Mesendoderm (in vitro differentiated cells): Measurements from ENCODE around the gene MED8.
"Not testable (repeated sequence)": the region's sequence is repeated elsewhere in the genome, so short reads cannot be mapped to it uniquely, and the experiment has no call there.

ENCODE experiments used
- DNase-seq: peaks from one replicate; pipeline ENCODE4 v3.0.0; 2013
- H2AK5ac ChIP-seq: 2 replicates; pipeline ENCODE4 v1.6.1; 2013; ENCODE audit warnings: low read length, inconsistent platforms
- H2BK120ac ChIP-seq: 2 replicates; pipeline ENCODE4 v1.6.1; 2013; ENCODE audit warnings: low read depth, mild to moderate bottlenecking, low read length, moderate library complexity, mixed read lengths
- H2BK15ac ChIP-seq: replicated peaks from 2 replicates; pipeline ENCODE4 v1.6.1; 2013; ENCODE audit warnings: low read depth, mild to moderate bottlenecking, moderate library complexity
- H2BK5ac ChIP-seq: 2 replicates; pipeline ENCODE4 v1.6.1; 2013; ENCODE audit warnings: low read length, inconsistent platforms
- H3K18ac ChIP-seq: 2 replicates; pipeline ENCODE4 v1.6.1; 2013; ENCODE audit warnings: mild to moderate bottlenecking, low read length, mixed read lengths
- H3K23ac ChIP-seq: one replicate; pipeline ENCODE4 v1.6.1; 2013; ENCODE audit warnings: low read length
- H3K27ac ChIP-seq: 2 replicates; pipeline ENCODE4 v1.5.1; 2013; ENCODE audit warnings: low read depth, mild to moderate bottlenecking, inconsistent platforms, low read length, moderate library complexity
- H3K27me3 ChIP-seq: 2 replicates; pipeline ENCODE4 v1.6.1; 2013; ENCODE audit warnings: low read length, control low read depth, mild to moderate bottlenecking, inconsistent platforms; ENCODE audit not compliant: insufficient read depth, poor library complexity
- H3K36me3 ChIP-seq: 2 replicates; pipeline ENCODE4 v1.6.1; 2013; ENCODE audit warnings: low read length, inconsistent platforms; ENCODE audit not compliant: control insufficient read depth, insufficient read depth
- H3K4ac ChIP-seq: one replicate; pipeline ENCODE4 v1.6.1; 2013; ENCODE audit warnings: low read depth, mild to moderate bottlenecking, low read length, moderate library complexity
- H3K4me1 ChIP-seq: 2 replicates; pipeline ENCODE4 v1.6.1; 2013; ENCODE audit warnings: low read depth, low read length, inconsistent platforms; ENCODE audit not compliant: control insufficient read depth
- H3K4me2 ChIP-seq: 2 replicates; pipeline ENCODE4 v1.6.1; 2013; ENCODE audit warnings: low read length
- H3K4me3 ChIP-seq: 2 replicates; pipeline ENCODE4 v1.5.1; 2013; ENCODE audit warnings: mild to moderate bottlenecking, low read length
- H3K56ac ChIP-seq: one replicate; pipeline ENCODE4 v1.6.1; 2013; ENCODE audit warnings: low read length
- H3K79me1 ChIP-seq: 2 replicates; pipeline ENCODE4 v1.6.1; 2013; ENCODE audit warnings: low read length, inconsistent platforms
- H3K79me2 ChIP-seq: 2 replicates; pipeline ENCODE4 v1.6.1; 2013; ENCODE audit warnings: mild to moderate bottlenecking, low read length; ENCODE audit not compliant: control insufficient read depth, insufficient read depth
- H3K9ac ChIP-seq: 2 replicates; pipeline ENCODE4 v1.6.1; 2013; ENCODE audit warnings: low read length, inconsistent platforms
- H4K5ac ChIP-seq: one replicate; pipeline ENCODE4 v1.6.1; 2013; ENCODE audit warnings: low read length
- H4K8ac ChIP-seq: one replicate; pipeline ENCODE4 v1.6.1; 2013; ENCODE audit warnings: low read depth, mild to moderate bottlenecking, control low read depth, low read length, moderate library complexity
- WGBS: extraction: QIAGEN DNeasy Blood & Tissue Kit; methylation state at CpG from one replicate; pipeline ENCODE4 v1.1.7; 2013; ENCODE audit warnings: low lambda C conversion rate, missing lambda C conversion rate; ENCODE audit not compliant: insufficient coverage; ENCODE audit errors: extremely low coverage; 5-methylcytosine and 5-hydroxymethylcytosine counted together

The MED8 gene

DNA sequence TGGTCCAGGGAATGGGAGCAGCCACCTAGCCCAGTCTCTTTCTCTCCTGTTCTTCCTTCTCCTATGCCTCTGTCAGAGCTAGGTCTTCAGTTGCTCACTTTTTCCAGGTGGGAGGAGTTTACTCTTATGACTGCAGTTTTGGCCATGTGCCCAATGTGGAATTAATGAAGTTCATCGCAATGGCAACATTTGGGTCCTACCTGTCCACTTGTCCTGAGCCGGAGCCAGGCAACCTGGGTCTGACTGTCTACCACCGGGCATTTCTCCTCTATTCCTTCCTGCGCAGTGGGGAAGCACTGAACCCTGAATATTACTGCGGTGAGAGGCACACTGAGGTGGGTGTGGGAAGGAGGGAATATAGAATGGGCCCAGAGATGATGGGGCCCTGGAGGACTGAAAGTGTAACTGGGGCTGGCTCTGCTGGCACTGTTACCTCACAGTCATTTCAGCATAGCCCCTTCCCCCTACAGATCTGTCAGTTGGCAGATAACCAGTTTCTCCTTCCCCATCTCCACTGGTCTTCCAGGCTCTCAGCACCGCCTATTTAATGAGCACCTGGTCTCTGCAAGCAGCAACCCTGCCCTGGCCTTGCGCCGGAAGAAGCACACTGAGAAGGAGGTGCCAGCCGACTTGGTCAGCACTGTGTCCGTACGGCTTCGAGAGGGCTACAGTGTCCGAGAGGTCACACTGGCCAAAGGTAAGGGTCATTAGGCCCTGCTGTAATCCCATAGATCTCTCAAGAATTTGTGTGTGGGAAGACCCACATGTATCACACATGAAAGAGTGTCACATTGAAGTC is 30.2 kb upstream of the MED8 start:
- Histone ChIP-seq H3K27ac (no peak overlapping the region), H3K4me2 (no peak overlapping the region), H3K18ac (no peak overlapping the region), H3K4ac (no peak overlapping the region), H3K9ac (no peak overlapping the region), H3K27me3 (no peaks in the 10 kb centered on the region), H2BK120ac (no peak overlapping the region), H3K4me3 (no peak overlapping the region), H2BK5ac (no peak overlapping the region), H3K56ac (no peak overlapping the region), H4K5ac (no peak overlapping the region), H3K36me3 (peaks cover 18% of the 10 kb centered on the region), H3K79me1 (no peaks in the 10 kb centered on the region), H3K23ac (no peak overlapping the region), H2BK15ac (no peak overlapping the region), H4K8ac (no peak overlapping the region), H2AK5ac (no peak overlapping the region), H3K79me2 (no peaks in the 10 kb centered on the region), H3K4me1 (peaks cover 5% of the 10 kb centered on the region)
- DNase-seq: no peak
- no CpG with 5 or more reads among the region's 13 CpGs for WGBS

DNA sequence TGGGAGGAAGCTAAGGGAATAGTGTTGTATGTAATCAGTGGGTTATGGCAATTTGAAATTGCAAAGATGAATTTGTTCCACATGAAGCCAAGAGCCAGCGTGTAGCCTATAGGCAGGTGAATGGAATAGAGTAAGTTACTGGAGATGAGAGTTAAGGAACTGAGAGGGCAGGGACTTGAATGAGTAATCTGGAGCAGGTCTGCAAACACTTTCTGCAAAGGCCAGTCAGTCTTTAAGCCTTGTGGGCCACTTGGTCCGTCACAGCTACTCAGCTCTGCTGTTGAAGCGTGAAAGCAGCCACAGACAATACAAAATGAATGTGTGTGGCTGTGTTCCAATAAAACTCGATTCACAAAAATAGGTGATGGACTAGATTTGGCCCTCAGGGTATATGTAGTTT is 29.3 kb upstream of the MED8 start:
- Histone ChIP-seq H3K4me3 (no peak overlapping the region), H3K4me1 (peaks cover 5% of the 10 kb centered on the region), H3K79me1 (no peaks in the 10 kb centered on the region), H3K18ac (no peak overlapping the region), H3K23ac (no peak overlapping the region), H3K9ac (no peak overlapping the region), H3K4me2 (no peak overlapping the region), H3K27me3 (no peaks in the 10 kb centered on the region), H4K5ac (no peak overlapping the region), H3K36me3 (peaks cover 13% of the 10 kb centered on the region), H2BK15ac (no peak overlapping the region), H2AK5ac (no peak overlapping the region), H3K79me2 (no peaks in the 10 kb centered on the region), H2BK120ac (no peak overlapping the region), H3K4ac (no peak overlapping the region), H4K8ac (no peak overlapping the region), H2BK5ac (no peak overlapping the region), H3K27ac (peak overlapping the region; percentile 5), H3K56ac (no peak overlapping the region)
- peak; percentile 8 for DNase-seq
- WGBS: no CpG with 5 or more reads among the region's 4 CpGs

DNA sequence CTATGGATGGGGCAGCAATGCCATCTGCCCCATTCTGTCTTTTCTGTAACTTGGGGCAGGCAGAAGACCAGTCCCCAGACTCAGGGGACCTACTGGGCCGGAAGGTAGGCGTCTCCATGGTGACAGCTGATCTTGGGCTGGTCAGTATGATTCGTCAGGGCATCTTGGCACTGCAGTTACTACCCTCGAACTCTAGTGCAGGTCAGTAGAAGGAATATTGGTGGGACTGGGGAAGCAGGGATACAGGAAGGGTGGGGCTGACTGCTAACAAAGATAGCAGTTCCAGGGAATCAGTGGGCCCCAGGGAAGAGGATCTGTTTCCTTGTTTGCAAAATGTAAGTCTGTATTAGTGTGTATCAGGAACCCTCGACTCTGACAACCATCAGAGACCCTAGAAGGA is 26.3 kb upstream of the MED8 start:
- H3K79me1 ChIP-seq: no peaks in the 10 kb centered on the region
- H3K27ac ChIP-seq: no peak overlapping the region
- H3K9ac ChIP-seq: no peak overlapping the region
- H4K8ac ChIP-seq: no peak overlapping the region
- no peak overlapping the region for H3K56ac ChIP-seq
- H3K4me3 ChIP-seq: no peak overlapping the region
- H3K4me1 ChIP-seq: peaks cover 5% of the 10 kb centered on the region
- no peak overlapping the region for H3K18ac ChIP-seq
- H2AK5ac ChIP-seq: no peak overlapping the region
- H2BK15ac ChIP-seq: no peak overlapping the region
- H2BK5ac ChIP-seq: no peak overlapping the region
- no peaks in the 10 kb centered on the region for H3K27me3 ChIP-seq
- H3K36me3 ChIP-seq: peaks cover 10% of the 10 kb centered on the region
- H3K4ac ChIP-seq: no peak overlapping the region
- H3K4me2 ChIP-seq: no peak overlapping the region
- no peak overlapping the region for H3K23ac ChIP-seq
- H2BK120ac ChIP-seq: no peak overlapping the region
- no CpG with 5 or more reads among the region's 5 CpGs for WGBS
- DNase-seq: no peak
- no peaks in the 10 kb centered on the region for H3K79me2 ChIP-seq
- H4K5ac ChIP-seq: no peak overlapping the region

DNA sequence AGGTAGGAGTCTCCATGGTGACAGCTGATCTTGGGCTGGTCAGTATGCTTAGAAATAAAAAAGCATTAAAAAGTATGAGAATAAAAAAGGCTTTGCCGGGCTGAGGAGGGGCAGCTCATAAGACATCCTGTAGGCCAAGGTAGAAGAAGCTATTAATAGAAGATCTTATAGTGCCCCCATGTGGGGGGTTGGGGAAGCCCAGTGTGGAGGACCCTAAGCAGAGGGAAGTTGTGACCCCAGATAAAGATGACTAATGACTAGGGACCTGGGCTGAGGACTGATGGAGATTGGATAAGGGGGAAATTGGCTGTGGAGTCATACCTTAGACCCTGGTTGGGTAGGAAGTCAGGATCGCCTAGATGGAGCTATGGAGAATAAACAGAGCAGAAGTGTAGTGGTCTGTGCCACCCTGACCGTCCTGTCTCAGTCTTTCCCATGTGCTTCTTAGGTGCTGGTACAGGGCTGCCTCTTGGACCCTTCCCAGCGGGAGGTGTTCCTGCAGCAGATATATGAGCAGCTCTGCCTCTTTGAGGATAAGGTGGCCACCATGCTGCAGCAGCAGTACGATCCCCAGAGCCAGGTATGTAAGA is 25.1 kb upstream of the MED8 start:
- H3K4me1 ChIP-seq: peaks cover 5% of the 10 kb centered on the region
- H3K4me3 ChIP-seq: no peak overlapping the region

GRCh38 chr1:43413426-43413825 is 23.8 kb upstream of the MED8 start:
- not testable (repeated sequence) for H3K9ac ChIP-seq, H3K18ac ChIP-seq, H3K4me3 ChIP-seq, H3K79me2 ChIP-seq, H3K56ac ChIP-seq, H4K8ac ChIP-seq, H3K27ac ChIP-seq, DNase-seq, H3K36me3 ChIP-seq, H3K27me3 ChIP-seq, H3K4me2 ChIP-seq, H4K5ac ChIP-seq, H2BK15ac ChIP-seq, H2BK120ac ChIP-seq, H2AK5ac ChIP-seq, H3K79me1 ChIP-seq, H2BK5ac ChIP-seq, H3K4ac ChIP-seq, H3K23ac ChIP-seq, H3K4me1 ChIP-seq
- no CpG with 5 or more reads among the region's 1 CpG for whole genome bisulfite sequencing

More for the DNA sequence above, 25.1 kb upstream of the MED8 start:
- Histone ChIP-seq H3K56ac (no peak overlapping the region), H2BK5ac (no peak overlapping the region), H3K27ac (no peak overlapping the region), H3K79me1 (no peaks in the 10 kb centered on the region), H3K18ac (no peak overlapping the region), H3K9ac (no peak overlapping the region), H3K23ac (no peak overlapping the region), H3K79me2 (no peaks in the 10 kb centered on the region), H3K27me3 (no peaks in the 10 kb centered on the region), H2BK15ac (no peak overlapping the region), H3K4ac (no peak overlapping the region), H3K36me3 (peaks cover 2% of the 10 kb centered on the region), H2BK120ac (no peak overlapping the region), H4K8ac (no peak overlapping the region), H2AK5ac (no peak overlapping the region), H4K5ac (no peak overlapping the region), H3K4me2 (no peak overlapping the region)
- peak; percentile 89 for DNase-seq
- WGBS: no CpG with 5 or more reads among the region's 5 CpGs
